CD4-positive, alpha-beta T cell treated with Interferon gamma for 1 hour (primary cell): Measurements from ENCODE around the gene ABCA1.
"Not testable (repeated sequence)": the region's sequence is repeated elsewhere in the genome, so short reads cannot be mapped to it uniquely, and the experiment has no call there.

ENCODE experiments used
- DNase-seq: peaks from one replicate; pipeline ENCODE4 v3.0.0-alpha.2; 2020

Gene ABCA1

DNA sequence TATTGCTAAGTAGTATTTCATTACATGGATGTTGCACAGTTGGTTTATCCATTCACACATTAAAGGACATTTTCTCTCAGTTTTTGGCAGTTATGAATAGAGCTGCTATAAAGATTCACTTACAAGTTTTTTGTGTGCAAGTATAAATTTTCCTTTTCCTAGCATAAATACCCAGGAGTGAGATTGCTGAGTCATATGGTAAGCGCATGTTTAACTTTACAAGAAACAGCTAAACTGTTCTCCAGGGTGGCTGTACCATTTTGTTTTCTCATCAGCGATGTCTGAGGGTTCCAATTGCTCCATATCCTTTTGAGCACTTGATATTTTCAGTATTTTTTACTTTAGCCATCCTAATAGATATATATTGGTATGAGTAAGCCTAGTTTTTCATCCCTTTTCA lies 16.4 kb upstream of the ABCA1 start:
- DNase-seq = no peak

DNA sequence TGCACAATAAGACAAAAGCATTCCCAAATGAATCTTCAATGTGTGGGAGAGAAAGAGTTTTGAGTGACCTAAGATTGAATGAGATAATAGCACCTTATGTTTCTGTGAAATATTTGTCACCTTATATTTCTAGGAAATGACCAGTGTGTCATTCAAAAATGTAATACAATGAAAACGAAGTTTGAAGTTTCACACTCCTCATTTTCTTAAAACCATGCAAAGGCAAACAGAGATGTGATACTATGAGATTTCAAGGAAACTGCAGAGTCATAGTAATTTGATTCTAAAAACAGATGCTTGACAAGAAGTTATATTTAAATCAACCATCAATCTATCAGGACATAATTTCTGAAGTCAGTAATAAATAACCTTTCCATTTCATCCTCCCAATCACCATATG lies 13.6 kb upstream of the ABCA1 start:
- DNase-seq = no peak

DNA sequence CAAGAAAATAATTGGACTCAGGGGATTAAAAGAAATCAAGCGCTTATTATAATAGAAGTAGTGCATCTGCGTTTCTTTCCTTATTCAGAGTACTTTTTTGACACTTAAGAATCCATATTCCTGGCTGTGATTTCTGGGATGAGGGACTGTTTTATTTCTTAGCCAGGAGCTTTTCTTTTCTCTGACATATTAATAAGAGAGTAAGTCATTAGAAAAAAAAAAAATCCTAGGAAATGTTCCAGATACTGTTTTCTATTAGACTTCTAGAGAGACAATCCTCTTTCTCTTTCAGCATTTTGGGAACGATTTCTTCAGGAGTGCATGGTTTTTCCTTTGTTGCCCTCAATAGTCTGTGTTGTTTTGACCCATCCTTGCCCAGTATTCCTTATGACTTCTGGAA lies 8.3 kb upstream of the ABCA1 start:
- DNase-seq = no peak

DNA sequence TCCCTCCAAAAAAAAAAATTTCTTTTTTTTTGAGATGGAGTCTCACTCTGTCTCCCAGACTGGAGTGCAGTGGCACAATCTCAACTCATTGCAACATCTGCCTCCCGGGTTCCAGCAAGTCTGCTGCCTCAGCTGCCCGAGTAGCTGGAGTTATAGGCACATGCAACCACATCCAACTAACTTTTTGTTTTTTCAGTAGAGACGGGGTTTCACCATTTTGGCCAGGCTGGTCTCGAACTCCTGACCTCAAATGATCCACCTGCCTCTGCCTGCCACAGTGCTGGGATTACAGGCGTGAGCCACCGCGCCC lies 7.5 kb upstream of the ABCA1 start:
- not testable (repeated sequence) for DNase-seq

DNA sequence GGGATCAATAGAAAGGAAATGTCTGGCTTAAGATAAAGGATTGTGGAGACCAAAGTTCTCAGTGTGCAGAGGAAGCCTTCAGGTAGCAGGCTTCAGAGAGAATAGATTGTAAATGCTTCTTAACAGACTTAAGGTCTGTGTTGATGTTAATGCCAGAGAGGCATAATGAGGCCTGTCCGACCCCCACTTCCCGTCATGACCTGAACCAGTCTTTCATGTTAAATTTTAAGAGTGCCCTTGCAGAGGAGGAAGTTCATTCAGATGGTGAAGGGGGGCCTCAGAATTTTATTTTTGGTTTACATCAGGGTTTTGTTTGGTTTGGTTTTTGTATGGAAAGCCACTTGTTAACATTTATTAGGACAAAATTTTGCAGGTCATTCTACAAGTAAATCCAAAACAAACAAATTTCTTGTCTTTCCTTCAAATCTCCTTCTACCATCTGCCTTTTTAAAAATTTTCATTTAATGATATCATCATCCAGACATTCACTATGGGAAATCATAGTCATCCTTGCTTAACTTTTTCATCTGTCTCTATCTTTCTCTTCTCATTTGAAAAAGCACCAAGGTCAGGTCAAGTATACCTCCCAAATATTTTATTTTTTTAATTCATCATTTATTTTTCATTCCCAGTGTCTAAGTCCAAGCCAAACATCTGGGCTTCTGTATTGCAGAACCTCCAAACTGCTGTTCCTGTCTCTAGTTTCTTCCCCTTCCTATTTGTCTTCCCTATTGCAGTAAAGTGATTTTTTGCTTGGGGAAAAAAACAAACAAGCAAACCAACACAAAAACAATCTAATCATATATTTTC lies 6.9 kb upstream of the ABCA1 start:
- DNase-seq = no peak

DNA sequence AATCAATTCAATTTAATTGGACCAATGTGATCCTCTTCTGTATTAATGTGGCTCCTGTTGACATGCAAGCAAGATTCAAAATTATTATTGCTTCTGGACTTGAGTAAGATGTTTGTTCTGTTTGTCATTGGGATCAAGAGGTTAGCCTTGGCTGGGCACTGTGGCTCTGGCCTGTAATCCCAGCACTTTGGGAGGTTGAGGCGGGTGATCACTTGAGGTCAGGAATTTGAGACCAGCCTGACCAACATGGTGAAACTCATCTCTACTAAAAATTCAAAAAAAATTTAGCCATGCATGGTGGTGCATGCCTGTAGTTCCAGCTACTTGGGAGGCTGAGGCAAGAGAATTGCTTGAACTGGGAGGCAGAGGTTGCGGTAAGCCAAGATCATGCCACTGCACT lies 5.1 kb upstream of the ABCA1 start:
- DNase-seq = not testable (repeated sequence)

DNA sequence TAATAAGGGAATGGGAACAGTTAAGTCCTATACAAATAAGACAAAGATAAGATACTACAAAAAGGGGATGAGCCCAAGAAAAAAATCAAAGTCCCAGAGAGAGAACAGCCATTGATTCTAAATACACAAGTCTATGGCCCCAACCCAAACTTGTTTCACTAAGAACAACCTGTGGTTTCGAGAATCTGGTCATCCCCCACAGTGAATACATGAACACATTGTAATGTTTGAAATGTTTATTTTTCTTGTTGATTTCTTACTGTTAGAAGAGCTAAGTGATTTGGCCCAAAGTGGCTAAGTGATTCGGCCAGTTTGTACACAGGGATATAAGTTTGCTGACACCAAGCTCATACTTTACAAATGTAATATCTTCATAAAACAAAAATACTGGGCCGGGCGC lies 3.3 kb upstream of the ABCA1 start:
- no peak for DNase-seq

DNA sequence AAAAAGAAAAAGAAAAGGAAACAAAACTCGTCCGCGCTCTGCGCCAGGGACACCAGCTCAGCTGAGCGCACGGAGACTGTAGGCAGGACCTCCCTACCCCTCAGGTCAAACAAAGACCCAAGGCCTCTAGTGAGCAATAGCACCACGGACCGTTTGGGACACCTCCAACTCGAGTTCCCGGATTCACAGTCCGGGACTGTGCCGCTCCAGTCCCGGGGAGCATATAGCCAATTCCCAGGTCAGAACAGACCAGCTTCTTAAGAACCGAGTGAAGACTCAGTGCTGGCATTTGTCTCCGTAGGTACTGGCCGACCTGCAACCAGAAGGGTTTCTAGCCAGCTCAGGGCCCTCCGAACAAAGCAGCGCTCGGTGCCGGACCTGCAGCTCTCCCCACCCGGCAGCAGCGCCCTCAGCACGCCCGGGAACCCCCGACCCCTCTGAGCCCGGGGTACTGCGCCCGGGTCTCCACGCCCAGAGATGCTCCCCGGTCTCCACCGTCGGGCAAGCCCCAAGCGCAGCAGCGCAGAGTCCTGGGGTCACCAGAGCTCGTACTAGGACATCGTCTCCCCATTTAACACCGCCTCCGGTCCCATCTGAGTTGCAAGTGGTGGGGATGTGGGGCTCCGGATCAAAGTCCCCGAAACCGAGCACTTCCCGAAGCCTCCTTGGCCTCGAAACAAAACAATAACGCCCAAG lies 591 bp downstream of the ABCA1 start:
- peak; percentile 6 for DNase-seq

DNA sequence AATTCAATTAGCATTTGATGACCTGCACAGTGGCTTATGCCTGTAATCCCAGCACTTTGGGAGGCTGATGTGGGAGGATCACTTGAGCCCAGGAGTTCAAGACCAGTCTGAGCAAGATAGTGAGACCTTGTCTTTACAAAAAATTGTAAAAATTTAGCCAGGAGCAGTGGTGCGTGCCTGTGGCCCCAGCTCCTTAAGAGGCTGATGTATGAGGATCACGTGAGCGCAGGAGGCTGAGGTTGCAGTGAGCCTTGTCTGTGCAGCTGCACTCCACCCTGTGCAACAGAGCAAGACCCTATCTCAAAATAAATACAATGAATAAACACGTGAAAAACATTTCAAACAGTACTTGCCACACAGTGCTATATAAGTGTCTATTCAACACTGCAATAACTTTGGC lies 4.2 kb downstream of the ABCA1 start:
- peak; percentile 34 for DNase-seq

DNA sequence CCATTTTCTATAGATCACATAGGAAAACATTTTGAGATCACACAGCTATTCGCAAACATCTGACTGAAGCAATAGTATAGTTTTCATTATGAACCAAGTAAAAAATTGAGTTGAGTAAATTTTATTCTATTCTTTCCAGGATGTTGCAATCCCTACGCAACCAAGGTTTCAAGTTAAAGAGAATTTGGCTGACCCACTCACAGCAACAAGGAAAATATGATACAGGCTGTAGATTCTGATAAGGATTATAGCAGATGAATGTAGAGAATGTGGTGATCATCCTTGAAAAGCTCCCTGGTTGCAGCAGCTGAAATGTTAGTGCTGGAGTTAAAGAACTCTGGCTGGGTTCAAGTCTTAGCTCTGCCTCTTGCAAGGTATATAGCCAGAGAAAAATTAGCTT lies 4.7 kb downstream of the ABCA1 start:
- DNase-seq = no peak

DNA sequence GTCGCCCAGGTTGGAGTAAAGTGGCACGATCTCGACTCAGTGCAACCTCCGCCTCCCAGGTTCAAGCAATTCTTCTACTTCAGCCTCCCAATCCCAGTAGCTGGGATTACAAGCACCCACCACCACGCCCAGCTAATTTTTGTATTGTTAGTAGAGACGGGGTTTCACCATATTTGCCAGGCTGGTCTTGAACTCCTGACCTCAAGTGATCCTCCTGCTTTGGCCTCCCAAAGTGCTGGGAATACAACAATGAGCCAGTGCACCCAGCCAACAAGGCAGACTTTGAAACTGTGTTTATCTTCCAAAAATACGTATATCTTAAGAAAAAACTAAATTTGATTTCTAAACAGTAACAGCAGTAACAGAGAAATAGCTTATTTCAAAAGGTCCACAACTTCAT lies 5.2 kb downstream of the ABCA1 start:
- not testable (repeated sequence) for DNase-seq

DNA sequence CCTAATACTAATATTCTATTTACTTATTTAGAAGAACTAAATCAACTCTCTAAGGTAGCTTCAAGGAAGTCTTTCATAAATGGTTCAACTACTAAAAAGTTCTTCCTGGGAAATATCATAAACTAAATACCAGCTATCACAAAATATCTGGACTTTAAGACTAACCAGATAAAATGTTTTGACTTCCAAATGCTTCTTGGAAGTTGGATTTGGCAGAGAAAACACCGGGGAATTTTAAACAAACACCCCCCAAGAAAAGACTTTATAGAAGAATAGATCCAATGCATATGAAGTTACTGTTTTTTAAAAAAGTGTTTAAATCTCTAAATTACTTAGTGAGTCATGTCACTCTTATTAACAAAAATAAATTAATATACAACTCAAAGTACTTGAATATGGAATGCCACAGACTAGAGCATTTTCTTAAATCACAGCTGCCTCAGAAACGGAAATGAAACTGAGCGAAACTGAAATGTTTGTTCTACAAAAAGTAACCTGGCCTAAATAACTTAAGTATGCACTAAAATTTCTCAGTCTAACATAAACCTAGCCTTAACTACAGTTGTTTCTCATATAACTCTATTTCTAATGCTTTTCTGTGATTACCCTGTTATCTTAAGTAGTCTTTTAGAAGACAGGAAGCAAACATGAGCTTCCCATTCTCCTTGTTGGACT lies 6.8 kb downstream of the ABCA1 start:
- no peak for DNase-seq

DNA sequence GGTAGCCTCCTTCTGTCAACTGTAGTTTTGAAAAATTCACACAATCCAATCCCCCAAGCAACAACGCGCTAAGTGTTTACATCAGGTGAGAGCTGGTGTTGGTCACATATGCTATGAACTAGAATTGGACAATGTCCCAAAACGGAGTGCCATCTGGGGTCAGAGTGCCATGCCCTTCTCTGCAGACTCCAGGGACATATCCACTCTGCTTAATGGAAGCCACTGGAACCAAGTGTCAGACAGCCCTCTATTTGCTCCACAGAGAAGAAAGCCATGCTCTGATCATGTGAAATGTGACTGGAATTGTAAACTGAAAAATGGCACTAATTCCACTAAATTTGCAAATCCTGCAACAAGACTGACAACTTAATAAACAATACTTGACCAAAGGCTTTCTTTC lies 12.2 kb downstream of the ABCA1 start:
- no peak for DNase-seq

DNA sequence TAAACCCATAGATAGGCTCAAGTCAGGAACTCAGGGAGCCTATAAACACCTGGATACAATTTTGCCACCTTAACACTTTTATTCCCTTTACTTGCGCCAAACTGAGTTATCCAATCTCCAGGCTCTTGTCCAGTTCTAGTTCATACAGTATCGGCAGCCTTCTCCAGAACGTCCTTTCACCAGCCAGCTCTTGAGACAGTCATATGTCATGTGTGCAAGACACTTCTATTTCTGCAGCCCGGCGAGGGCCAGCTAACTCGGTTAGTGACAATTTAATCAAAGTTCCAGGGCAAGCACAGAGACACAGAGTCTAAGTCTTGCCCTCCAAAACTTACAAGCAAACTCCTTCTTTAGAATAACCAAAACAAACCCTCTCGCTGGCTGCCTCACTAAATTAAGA lies 12.9 kb downstream of the ABCA1 start:
- DNase-seq = no peak

DNA sequence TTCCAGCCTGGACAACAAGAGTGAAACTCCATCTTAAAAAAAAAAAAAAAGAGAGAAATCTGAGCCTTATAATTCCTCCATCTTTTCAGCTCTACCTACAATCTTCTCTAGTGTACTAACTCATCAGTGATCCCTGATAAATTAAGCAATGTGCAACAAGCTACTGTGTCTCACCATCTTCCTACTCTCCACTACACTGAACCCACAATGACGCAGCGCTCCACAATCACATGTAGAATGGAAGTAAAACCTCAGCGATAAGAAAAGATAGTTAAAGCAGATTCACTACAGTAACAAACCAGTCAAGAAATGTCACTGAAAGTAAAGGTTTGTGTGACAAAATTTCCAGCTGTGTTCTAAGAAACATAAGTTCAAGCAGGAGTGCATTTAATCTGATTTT lies 13.5 kb downstream of the ABCA1 start:
- peak; percentile 12 for DNase-seq

DNA sequence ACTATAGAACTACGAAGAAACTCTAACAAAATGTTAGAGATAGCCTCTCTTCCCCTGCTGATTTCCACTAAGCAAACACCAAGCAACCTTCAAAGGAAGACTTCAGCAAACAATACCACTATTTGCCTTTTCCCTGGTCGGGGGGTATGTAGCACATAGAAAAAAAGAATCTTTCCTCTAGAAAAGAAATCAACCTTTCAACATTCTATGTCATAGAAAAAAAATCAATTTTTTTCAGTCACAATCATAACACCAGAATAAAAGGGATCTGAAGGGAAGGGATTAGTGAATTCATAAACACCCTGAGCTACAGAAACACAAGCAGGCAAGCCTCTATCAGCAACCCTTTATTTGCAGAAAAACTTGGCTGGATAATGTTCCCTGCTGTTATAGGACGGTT lies 15.3 kb downstream of the ABCA1 start:
- DNase-seq = no peak

DNA sequence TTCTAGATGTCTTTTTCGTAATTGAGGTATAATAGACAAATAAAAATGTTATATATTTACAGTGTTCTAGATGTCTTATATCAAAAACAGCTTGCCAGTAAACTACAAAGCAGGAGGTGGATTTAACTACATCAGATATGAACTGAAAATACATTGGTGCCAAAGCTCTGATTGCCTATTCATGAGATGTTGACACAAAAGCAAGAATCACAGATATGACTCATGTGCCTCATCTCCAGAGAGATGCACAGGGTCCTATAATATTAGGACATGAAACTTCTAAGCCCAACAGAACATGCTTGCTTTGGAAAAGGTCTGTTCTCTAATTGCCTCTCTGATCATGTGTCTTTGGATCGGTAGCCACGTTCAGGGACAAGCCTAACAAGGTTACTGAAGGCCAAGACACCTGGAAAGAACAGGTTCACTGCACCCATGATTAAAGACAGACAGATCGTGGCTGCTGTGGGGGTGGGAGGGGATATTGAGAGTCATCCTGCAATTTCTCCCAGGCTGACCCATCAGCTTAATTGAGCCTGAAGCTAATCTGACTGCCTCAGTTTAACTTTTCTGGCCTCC lies 16.8 kb downstream of the ABCA1 start:
- DNase-seq = no peak

DNA sequence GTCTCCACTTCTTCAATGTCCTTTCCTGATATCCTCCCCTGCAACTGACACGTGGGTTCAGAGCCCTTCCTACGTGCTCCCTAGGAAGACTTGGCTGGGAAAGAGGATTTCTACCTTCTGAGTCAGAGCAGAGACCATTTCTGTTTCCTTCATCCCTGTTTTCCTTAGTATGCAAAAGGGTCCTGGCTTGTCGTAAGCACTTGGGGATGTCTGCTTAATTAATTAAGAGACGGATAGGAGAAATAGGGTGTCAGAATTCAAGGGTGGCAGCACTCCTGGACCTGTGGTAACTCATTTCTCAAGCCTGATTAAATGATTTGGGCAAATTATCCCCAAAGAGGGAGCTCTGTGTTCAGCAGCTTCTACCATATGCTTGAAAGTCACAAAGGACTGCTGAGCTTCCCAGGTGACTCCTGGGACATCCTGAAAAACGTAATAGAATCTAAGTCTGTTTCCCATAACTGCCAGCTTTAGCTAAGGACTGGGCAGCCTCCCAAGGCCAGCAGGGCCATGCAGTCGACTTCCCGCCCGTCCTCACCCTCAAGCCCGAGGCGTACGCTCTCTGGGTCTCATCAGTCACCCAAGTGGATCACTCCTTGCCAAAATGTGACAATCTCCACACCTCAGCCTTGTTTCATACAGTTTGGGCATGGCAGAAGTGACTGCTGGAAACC lies 20.5 kb downstream of the ABCA1 start:
- DNase-seq = no peak

DNA sequence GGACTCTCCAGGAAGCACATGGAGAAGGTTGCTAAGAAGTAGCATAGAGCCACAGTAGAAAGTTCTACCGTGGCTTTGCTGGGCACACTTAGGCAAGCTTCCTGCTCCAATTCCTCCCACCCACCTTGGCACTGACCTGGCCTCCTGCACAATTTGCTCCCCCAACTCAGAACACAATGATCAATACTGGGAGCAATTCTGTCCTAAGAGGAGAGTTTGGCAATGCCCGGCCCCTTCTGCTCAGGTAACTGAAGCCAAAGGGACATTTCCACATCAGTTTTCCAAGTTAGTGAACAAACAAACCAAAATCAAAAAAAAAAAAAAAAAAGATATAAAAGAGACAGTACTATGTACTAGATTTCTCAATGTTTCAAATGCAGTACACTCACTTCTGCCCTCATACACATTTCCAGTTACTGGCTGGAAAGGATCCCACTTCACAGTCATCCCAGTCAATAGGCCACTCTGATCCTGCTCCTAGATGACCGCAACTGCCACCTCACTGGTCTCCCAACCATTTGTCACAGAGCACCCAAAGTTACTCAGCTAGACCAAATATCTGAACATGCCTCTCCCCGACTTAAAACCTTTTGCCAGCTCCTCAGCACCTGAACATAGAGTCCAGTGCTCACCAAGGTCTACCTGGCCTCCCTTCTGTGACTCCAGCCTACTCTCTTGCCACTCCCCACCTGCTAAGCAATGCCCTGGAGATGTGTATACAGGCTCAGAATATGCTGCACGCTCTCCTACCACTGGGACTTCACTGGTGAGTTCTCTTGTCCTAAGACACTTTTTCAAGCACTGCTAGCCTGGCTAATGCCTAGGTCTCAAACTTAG lies 21.3 kb downstream of the ABCA1 start:
- DNase-seq = no peak

DNA sequence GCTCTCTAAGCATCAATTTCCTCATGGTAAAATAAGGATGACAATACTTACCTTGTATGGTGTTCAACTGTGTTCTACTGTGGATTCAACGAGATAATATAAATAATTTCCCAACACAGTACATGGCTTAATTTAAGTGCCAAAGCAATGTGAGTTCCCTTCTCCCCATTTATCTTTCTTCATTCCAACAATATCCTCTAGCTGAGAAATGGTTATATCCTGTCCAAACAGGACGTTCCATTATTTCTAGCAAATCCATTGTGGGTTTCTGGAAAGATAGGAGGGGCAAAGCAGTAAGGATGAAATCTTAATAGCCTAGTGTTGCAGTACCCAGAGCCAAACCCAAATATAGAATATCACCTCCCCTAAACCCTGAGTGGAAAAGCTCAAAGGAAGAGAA lies 22.0 kb downstream of the ABCA1 start:
- no peak for DNase-seq

DNA sequence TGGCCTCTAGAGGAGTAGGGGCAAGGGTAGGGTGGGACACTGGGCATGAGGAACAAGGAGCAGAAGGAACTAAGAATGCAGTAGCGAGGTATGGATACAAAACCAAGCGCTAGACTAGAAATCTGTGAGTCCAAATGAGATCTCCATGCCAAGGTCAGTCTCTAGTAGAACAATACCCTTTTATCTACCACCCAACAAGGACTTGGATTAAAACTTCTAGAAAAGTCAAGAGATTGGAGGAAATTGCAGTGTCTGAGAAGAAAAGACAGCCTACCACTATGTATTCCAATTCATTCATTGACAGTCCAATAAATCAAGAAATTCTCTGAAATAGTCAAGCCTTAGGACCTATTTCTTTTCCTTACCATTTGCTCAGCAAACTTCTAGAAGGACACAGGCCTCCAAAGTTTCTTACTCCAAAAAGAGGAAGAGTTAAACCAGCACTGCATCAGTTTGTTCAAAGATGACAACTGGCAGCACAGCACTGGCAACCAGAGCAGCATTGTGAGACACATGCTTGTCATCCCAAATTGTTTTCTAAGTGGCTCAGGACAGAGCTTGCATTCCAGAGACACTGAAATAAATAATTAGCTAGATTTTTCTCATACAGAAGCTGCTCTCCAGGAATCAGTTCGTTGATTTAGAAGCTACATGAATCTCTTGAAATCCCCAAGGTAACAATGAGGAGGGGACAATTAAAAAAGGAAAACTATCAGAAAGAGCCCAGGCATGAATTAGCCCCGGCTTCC lies 22.6 kb downstream of the ABCA1 start:
- no peak for DNase-seq

DNA sequence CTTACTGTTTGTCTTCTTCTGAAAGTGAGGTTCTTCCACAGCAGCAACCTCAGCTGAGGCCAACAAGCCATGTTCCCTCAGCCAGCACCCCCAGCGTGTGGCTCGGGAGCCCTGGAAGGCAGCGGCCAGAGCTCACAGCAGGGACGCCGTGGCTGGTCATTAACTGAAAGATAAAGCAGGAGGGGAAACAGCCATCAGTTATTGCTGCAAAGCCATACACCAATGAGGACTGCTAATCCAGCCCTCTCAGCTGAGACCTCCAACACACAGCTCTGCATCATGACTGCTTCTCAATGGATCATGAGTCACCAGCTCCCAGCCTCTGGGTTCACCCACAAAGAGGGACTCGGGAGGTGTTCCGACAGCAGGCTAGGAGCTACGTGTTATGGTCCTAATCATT lies 24.3 kb downstream of the ABCA1 start:
- no peak for DNase-seq
